HUES6 (cell line): ENCODE results near the gene FNDC1.

Source experiments
- H3K27ac ChIP-seq: 2 replicates; pipeline ENCODE4 v1.7.0; 2013; ENCODE audit warnings: low read depth, mild to moderate bottlenecking, low read length, inconsistent platforms
- H3K27me3 ChIP-seq: 2 replicates; pipeline ENCODE4 v1.6.1; 2013; ENCODE audit warnings: low read length; ENCODE audit not compliant: control insufficient read depth, insufficient read depth
- H3K36me3 ChIP-seq: 2 replicates; pipeline ENCODE4 v1.6.1; 2013; ENCODE audit warnings: low read length; ENCODE audit not compliant: control insufficient read depth, insufficient read depth
- H3K4me1 ChIP-seq: 2 replicates; pipeline ENCODE4 v1.6.1; 2013; ENCODE audit warnings: low read length; ENCODE audit not compliant: control insufficient read depth, insufficient read depth
- H3K4me3 ChIP-seq: 2 replicates; pipeline ENCODE4 v1.5.1; 2013; ENCODE audit warnings: low read depth, low read length
- H3K9ac ChIP-seq: one replicate; pipeline ENCODE4 v1.6.1; 2013; ENCODE audit warnings: mild to moderate bottlenecking, low read length
- H3K9me3 ChIP-seq: 2 replicates; pipeline ENCODE4 v1.6.1; 2013; ENCODE audit warnings: low read depth, low read length; ENCODE audit not compliant: control insufficient read depth, insufficient read depth

The FNDC1 gene

GRCh38 chr6:159178847-159179246 lies 9.6 kb downstream of the FNDC1 start:
- no peaks in the 10 kb centered on the region for H3K36me3 ChIP-seq
- no peak overlapping the region for H3K4me3 ChIP-seq
- no peaks in the 10 kb centered on the region for H3K9me3 ChIP-seq
- H3K4me1 ChIP-seq, result no peaks in the 10 kb centered on the region
- peaks cover 29% of the 10 kb centered on the region for H3K27me3 ChIP-seq
- no peak overlapping the region for H3K27ac ChIP-seq
- H3K9ac ChIP-seq, result no peak overlapping the region

GRCh38 chr6:159180001-159180400 lies 10.8 kb downstream of the FNDC1 start:
- Histone ChIP-seq H3K9me3 (no peaks in the 10 kb centered on the region), H3K27me3 (peaks cover 20% of the 10 kb centered on the region; the same call in 1 of the 2 replicates), H3K4me3 (no peak overlapping the region), H3K9ac (no peak overlapping the region), H3K4me1 (no peaks in the 10 kb centered on the region), H3K36me3 (no peaks in the 10 kb centered on the region), H3K27ac (no peak overlapping the region)

GRCh38 chr6:159181914-159182313 lies 12.7 kb downstream of the FNDC1 start:
- Histone ChIP-seq H3K36me3 (no peaks in the 10 kb centered on the region), H3K27me3 (peaks cover 3% of the 10 kb centered on the region; the same call in 1 of the 2 replicates), H3K4me3 (no peak overlapping the region), H3K9ac (no peak overlapping the region), H3K4me1 (no peaks in the 10 kb centered on the region), H3K9me3 (peaks cover 6% of the 10 kb centered on the region), H3K27ac (no peak overlapping the region)

GRCh38 chr6:159184559-159184958 lies 15.4 kb downstream of the FNDC1 start:
- Histone ChIP-seq H3K27me3 (peaks cover 3% of the 10 kb centered on the region; the same call in 1 of the 2 replicates), H3K9me3 (peaks cover 6% of the 10 kb centered on the region), H3K36me3 (no peaks in the 10 kb centered on the region), H3K4me1 (no peaks in the 10 kb centered on the region), H3K9ac (no peak overlapping the region), H3K4me3 (no peak overlapping the region), H3K27ac (no peak overlapping the region)

GRCh38 chr6:159190460-159190859 lies 21.3 kb downstream of the FNDC1 start:
- Histone ChIP-seq H3K9ac (no peak overlapping the region), H3K36me3 (no peaks in the 10 kb centered on the region), H3K4me1 (no peaks in the 10 kb centered on the region), H3K27me3 (no peaks in the 10 kb centered on the region), H3K27ac (no peak overlapping the region), H3K4me3 (no peak overlapping the region), H3K9me3 (peaks cover 4% of the 10 kb centered on the region)

- no peak overlapping the region for H3K27ac ChIP-seq
- H3K27me3 ChIP-seq, result no peaks in the 10 kb centered on the region
- no peaks in the 10 kb centered on the region for H3K9me3 ChIP-seq
- no peak overlapping the region for H3K9ac ChIP-seq
- H3K4me3 ChIP-seq, result no peak overlapping the region
- H3K36me3 ChIP-seq, result no peaks in the 10 kb centered on the region
- H3K4me1 ChIP-seq, result no peaks in the 10 kb centered on the region
Observed at GRCh38 chr6:159193923-159194322, 24.7 kb downstream of the FNDC1 start.

- Histone ChIP-seq H3K27ac (no peak overlapping the region), H3K27me3 (no peaks in the 10 kb centered on the region), H3K36me3 (no peaks in the 10 kb centered on the region), H3K4me3 (no peak overlapping the region), H3K9me3 (no peaks in the 10 kb centered on the region), H3K9ac (no peak overlapping the region), H3K4me1 (no peaks in the 10 kb centered on the region)
Observed at GRCh38 chr6:159194421-159194820, 25.2 kb downstream of the FNDC1 start.

GRCh38 chr6:159196430-159196975 lies 27.3 kb downstream of the FNDC1 start:
- no peaks in the 10 kb centered on the region for H3K36me3 ChIP-seq
- H3K27me3 ChIP-seq, result no peaks in the 10 kb centered on the region
- H3K9me3 ChIP-seq, result no peaks in the 10 kb centered on the region
- H3K9ac ChIP-seq, result no peak overlapping the region
- no peaks in the 10 kb centered on the region for H3K4me1 ChIP-seq
- no peak overlapping the region for H3K27ac ChIP-seq
- H3K4me3 ChIP-seq, result no peak overlapping the region

GRCh38 chr6:159197251-159197650 lies 28.1 kb downstream of the FNDC1 start:
- no peak overlapping the region for H3K4me3 ChIP-seq
- H3K4me1 ChIP-seq, result no peaks in the 10 kb centered on the region
- no peaks in the 10 kb centered on the region for H3K36me3 ChIP-seq
- no peak overlapping the region for H3K9ac ChIP-seq
- no peaks in the 10 kb centered on the region for H3K9me3 ChIP-seq
- no peak overlapping the region for H3K27ac ChIP-seq
- no peaks in the 10 kb centered on the region for H3K27me3 ChIP-seq

- no peaks in the 10 kb centered on the region for H3K27me3 ChIP-seq
- H3K9ac ChIP-seq, result no peak overlapping the region
- H3K36me3 ChIP-seq, result no peaks in the 10 kb centered on the region
- H3K9me3 ChIP-seq, result no peaks in the 10 kb centered on the region
- no peak overlapping the region for H3K27ac ChIP-seq
- no peaks in the 10 kb centered on the region for H3K4me1 ChIP-seq
- H3K4me3 ChIP-seq, result no peak overlapping the region
Observed at GRCh38 chr6:159201336-159201735, 32.1 kb downstream of the FNDC1 start.

- no peak overlapping the region for H3K9ac ChIP-seq
- no peaks in the 10 kb centered on the region for H3K36me3 ChIP-seq
- H3K4me3 ChIP-seq, result no peak overlapping the region
- no peak overlapping the region for H3K27ac ChIP-seq
- H3K9me3 ChIP-seq, result no peaks in the 10 kb centered on the region
- no peaks in the 10 kb centered on the region for H3K27me3 ChIP-seq
- no peaks in the 10 kb centered on the region for H3K4me1 ChIP-seq
Observed at GRCh38 chr6:159203304-159204005, 34.3 kb downstream of the FNDC1 start.
